Thyroid gland (tissue), 4 donors: ENCODE measurements around the gene SPATA13.

Experiments
- CTCF ChIP-seq, 6 experiments: fragments of 200-600 bp in 3 of 6; fragments of 450-650 bp in 3 of 6; sonication (generic) in 3 of 6; IDR thresholded peaks; one replicate each; pipeline ENCODE4 v1.5.1; 2016 to 2019; ENCODE audit warnings: antibody characterized with exemption in 6 of 6, mild to moderate bottlenecking in 2 of 6, inconsistent platforms in 1 of 6, moderate library complexity in 1 of 6
- POLR2A ChIP-seq, 2 donors: fragments of 450-650 bp; IDR thresholded peaks; one replicate each; pipeline ENCODE4 v1.6.1; 2017; ENCODE audit warnings: antibody characterized with exemption in 2 of 2, mild to moderate bottlenecking in 2 of 2, moderate library complexity in 1 of 2

- TF ChIP-seq CTCF (IDR thresholded peaks at IDR 0.05) = no peak
- no peak for TF ChIP-seq POLR2A (IDR thresholded peaks at IDR 0.05)
Observed at GRCh38 chr13:24141333-24141910, 19.1 kb upstream of the SPATA13 start.
